Activated T-cell treated with anti-CD3 and anti-CD28 coated beads, Interleukin-2, amount 50 U/mL, for 4 hours (primary cell): ENCODE data around the gene JPH4. TPM values are rescaled to one million over a fixed set of nuclear protein-coding genes. Genes with fewer than 3 reads are reported as not detected.

Source experiments
- ATAC-seq, 2 donors: fragments of 200-7000 bp; cut with Tn5 transposase; one replicate each; pipeline ENCODE4 v1.10.0; 2021
- DNase-seq: peaks from one replicate; pipeline ENCODE4 v3.0.0-alpha.2; 2020
- H3K27me3 Mint-ChIP-seq: one replicate; pipeline ENCODE4 v1.8.0; 2021; ENCODE audit warnings: low read depth, mixed read lengths
- H3K36me3 Mint-ChIP-seq: one replicate; pipeline ENCODE4 v1.8.0; 2022; ENCODE audit warnings: mixed read lengths; ENCODE audit not compliant: insufficient read depth
- H3K4me1 Mint-ChIP-seq: one replicate; pipeline ENCODE4 v1.8.0; 2021; ENCODE audit warnings: low read depth, mixed read lengths
- H3K4me3 Mint-ChIP-seq: one replicate; pipeline ENCODE4 v1.8.0; 2021; ENCODE audit warnings: mild to moderate bottlenecking, moderate library complexity, mixed read lengths
- H3K9me3 Mint-ChIP-seq: one replicate; pipeline ENCODE4 v1.8.0; 2021; ENCODE audit warnings: mixed read lengths
- total RNA-seq, 3 donors: library from RNA; stranded (reverse); gene quantifications; one replicate each; pipeline ENCODE4 v1.2.1, GENCODE V29; 2021

JPH4 gene
- total RNA-seq, 3 donors from 2014 or later = 0.11 to 0.27 (median 0.13) TPM

- ATAC-seq (peak; percentile 96 to 97), DNase-seq (peak; percentile 80)
- Mint-ChIP-seq H3K4me3 (peak within 1 kb of the TSS; percentile 100), H3K4me1 (peaks cover 31% of the 10 kb centered on the region), H3K27me3 (peaks cover 3% of the 10 kb centered on the region), H3K36me3 (peaks cover 15% of the 10 kb centered on the region), H3K9me3 (no peaks in the 10 kb centered on the region)
Observed at GRCh38 chr14:23567186-23568020, 11.2 kb downstream of the JPH4 start, which contains the start of gene AP1G2. Gene AP1G2 (minus strand): TSS chr14:23567791. CDS start chr14:23567314, 477 bp downstream.

- H3K27me3 Mint-ChIP-seq = no peaks in the 10 kb centered on the region
- H3K36me3 Mint-ChIP-seq = peaks cover 17% of the 10 kb centered on the region
- DNase-seq = no peak
- peak overlapping the region; percentile 100 for H3K4me3 Mint-ChIP-seq
- peaks cover 31% of the 10 kb centered on the region for H3K4me1 Mint-ChIP-seq
- no peaks in the 10 kb centered on the region for H3K9me3 Mint-ChIP-seq
- ATAC-seq = no peak
Observed at GRCh38 chr14:23566778-23567185, 11.8 kb downstream of the JPH4 start.

DNA sequence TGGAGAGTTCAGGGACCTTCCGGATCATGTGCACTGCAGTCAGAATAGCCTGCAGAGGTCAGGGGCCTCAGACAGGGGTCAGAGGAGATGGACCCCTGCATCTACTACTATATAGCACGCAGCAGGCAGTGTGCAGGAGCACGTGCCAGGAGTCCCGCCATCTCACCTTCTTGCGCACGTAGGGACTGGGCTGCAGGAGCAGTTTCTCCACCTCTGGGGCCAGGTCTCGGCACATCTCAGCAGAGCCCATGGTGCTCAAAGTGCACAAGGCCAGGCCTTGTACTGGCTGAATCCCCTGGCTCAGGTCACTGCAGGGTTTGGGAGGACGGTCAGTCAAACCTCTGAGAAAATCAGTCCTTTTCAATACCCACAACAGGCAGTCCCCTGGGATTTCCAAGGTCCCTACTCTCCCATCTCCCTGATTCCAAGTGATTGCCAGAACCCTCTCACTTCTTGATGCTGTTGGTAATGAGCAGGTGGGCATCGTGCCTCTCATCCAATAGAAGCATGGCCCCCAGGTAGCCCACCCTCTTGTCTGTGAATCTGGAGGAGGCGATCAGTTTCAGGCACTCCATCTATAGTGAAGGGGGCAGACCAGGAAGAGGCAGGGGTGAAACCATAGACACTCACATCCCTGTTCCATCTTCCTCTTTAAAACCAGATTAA is 12.3 kb downstream of the JPH4 start:
- Mint-ChIP-seq H3K27me3 (no peaks in the 10 kb centered on the region), H3K36me3 (peaks cover 21% of the 10 kb centered on the region), H3K4me1 (peaks cover 31% of the 10 kb centered on the region), H3K9me3 (no peaks in the 10 kb centered on the region), H3K4me3 (peak overlapping the region; percentile 100)
- no peak for ATAC-seq
- no peak for DNase-seq

DNA sequence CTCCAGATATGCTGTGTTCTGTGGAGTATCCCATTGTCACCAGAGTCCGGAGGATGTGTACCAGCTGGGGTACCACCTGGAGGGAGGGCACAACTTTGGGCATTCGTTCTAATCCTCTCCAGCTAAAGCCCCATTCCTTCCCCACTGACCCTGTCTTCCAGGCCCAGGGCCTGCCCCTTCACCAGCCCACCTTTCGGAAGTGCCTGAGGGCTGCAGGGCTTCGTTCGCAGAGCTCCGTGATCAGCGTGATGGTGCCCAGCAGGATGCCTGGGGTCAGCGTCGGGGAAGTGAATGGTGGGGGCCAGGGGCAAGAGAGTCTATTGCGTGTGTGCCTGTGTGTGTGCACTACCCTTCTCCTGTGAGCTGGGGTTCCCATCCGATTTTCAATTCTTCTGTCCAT is 13.0 kb downstream of the JPH4 start:
- ATAC-seq = no peak

GRCh38 chr14:23564876-23565275 is 13.7 kb downstream of the JPH4 start:
- Mint-ChIP-seq H3K4me1 (peaks cover 32% of the 10 kb centered on the region), H3K4me3 (no peak overlapping the region), H3K9me3 (no peaks in the 10 kb centered on the region), H3K36me3 (peaks cover 29% of the 10 kb centered on the region), H3K27me3 (no peaks in the 10 kb centered on the region)
- DNase-seq = no peak
- ATAC-seq = no peak

More for the DNA sequence above, 13.0 kb downstream of the JPH4 start:
- Mint-ChIP-seq H3K9me3 (no peaks in the 10 kb centered on the region), H3K4me1 (peaks cover 31% of the 10 kb centered on the region), H3K4me3 (peak overlapping the region; percentile 51), H3K27me3 (no peaks in the 10 kb centered on the region), H3K36me3 (peaks cover 24% of the 10 kb centered on the region)
- no peak for DNase-seq

DNA sequence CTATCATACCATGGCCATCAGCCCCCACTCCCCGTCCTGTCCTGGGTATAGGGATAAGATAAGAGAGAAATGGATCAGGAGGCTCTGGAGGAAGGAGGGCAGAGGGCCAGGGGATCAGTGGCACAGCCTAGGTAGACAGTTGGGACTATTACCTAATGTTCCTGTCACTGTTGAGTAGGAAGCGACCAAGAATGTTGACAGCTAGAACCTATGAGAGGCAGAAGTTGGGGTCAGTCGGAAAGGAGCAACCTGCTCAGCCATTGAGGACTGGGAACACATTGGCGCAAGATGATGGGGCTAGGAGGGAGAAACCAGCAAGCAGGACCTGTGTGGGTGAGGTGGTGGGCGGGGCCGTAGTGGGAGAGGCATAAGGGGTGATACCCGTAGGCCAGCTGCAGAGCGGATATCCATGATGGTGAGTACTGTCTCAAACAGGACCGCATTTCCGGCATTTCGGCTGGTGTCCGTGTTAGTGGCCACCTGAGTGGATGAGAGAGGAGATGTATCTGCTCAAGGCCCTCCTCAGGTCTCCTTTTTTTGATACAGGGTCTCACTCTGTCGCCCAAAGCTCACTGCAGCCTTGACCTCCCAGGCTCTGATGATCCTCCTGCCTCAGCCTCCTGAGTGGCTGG is 14.3 kb downstream of the JPH4 start:
- no peak for DNase-seq
- Mint-ChIP-seq H3K27me3 (no peaks in the 10 kb centered on the region), H3K4me3 (no peak overlapping the region), H3K9me3 (no peaks in the 10 kb centered on the region), H3K4me1 (peaks cover 34% of the 10 kb centered on the region), H3K36me3 (peaks cover 31% of the 10 kb centered on the region)
- ATAC-seq = no peak

DNA sequence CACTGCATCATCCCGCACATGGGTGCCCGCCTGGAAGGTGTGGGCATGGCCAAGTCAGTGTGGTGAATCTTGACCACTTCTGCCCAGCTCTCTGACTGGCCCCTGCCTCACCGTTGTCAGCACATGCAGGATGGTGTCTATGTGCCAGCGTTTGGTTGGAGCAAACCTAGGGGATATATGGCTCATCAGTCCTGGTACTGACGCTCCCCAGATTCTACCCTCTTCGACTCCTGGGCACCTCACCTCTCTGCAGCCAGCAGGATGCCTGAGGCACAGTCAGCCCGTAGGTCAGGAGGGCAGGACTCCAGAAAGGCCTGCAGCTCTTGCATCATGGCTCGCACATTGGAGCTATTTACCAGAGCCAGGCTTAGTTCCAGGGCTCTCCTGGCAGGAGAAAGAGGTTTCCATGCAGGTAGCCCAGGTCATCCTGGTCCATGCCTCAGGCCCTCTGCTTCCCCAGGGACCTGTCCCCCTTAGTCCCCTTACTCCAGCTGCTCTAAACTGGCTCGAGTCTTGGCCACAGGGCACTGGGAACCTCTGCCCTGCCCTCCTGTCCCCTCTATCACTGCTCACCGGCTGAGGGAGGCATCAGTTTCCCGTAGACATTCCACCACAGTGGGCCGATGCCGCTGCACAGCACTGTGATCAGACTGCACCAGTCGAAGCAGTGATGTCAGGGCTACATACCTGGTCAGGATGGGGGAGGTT is 15.0 kb downstream of the JPH4 start:
- H3K36me3 Mint-ChIP-seq = peaks cover 31% of the 10 kb centered on the region
- ATAC-seq = no peak
- no peak for DNase-seq
- H3K4me1 Mint-ChIP-seq = peaks cover 30% of the 10 kb centered on the region
- no peaks in the 10 kb centered on the region for H3K9me3 Mint-ChIP-seq
- H3K4me3 Mint-ChIP-seq = no peak overlapping the region
- no peaks in the 10 kb centered on the region for H3K27me3 Mint-ChIP-seq

DNA sequence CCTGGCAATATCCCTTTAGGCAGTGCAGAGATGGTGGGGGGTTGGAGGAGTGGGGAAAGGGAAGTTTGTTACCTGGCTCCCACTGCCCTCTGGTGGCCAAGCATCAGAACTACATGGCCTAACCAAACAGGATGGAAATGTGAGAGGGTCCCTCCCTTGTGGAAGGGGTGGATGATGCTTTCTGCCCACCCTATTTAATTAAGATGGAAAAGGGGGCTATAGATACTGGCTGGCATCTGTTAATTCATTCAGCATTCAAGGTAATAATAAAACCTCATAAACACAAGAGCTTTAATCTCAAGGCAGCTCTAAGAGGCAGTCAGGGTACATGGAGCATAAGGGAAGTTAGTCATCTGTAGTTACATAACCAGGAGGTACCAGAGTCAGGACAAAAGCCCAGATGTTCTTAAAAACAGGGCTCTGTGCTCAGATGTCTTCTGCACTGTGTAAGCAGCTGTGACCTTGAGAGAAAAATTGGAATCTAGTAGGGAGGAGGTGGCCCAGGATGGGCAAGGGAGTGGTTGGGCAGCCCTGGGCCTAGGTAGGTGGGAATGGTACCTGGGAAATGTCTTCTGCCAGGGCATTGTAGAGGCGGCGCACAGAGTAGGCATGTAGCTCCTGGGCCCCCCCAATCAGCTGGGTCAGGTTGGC is 15.6 kb downstream of the JPH4 start:
- Mint-ChIP-seq H3K36me3 (peaks cover 33% of the 10 kb centered on the region), H3K27me3 (no peaks in the 10 kb centered on the region), H3K4me1 (peaks cover 25% of the 10 kb centered on the region), H3K4me3 (no peak overlapping the region), H3K9me3 (no peaks in the 10 kb centered on the region)
- ATAC-seq (no peak), DNase-seq (peak; percentile 60)

GRCh38 chr14:23561873-23562821 is 16.4 kb downstream of the JPH4 start:
- Mint-ChIP-seq H3K36me3 (peaks cover 37% of the 10 kb centered on the region), H3K4me3 (no peak overlapping the region), H3K9me3 (no peaks in the 10 kb centered on the region), H3K4me1 (peaks cover 25% of the 10 kb centered on the region), H3K27me3 (no peaks in the 10 kb centered on the region)
- no peak for DNase-seq
- no peak for ATAC-seq

DNA sequence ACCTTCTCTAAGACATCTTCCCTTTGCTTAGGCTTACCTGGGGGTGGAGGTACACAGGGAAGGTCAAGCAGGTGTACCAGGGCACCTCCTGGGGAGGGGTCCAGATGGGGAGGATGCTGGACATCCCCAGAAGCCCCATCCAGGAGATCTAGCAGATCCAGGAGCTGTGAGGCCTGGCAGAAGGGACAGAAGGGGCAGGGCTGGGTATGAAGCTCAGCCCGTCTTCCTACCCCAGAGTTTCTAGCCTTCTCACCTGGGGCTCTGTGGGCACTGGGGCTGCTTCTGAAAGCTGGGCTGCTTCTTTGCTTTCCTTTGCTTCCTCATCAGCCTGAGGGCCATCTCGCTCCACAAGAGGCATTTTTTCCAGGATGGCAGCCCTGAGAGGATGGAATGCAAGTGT is 17.3 kb downstream of the JPH4 start:
- no peak for ATAC-seq
- DNase-seq = no peak
- peaks cover 28% of the 10 kb centered on the region for H3K4me1 Mint-ChIP-seq
- no peak overlapping the region for H3K4me3 Mint-ChIP-seq
- no peaks in the 10 kb centered on the region for H3K27me3 Mint-ChIP-seq
- H3K36me3 Mint-ChIP-seq = peaks cover 37% of the 10 kb centered on the region
- no peaks in the 10 kb centered on the region for H3K9me3 Mint-ChIP-seq

DNA sequence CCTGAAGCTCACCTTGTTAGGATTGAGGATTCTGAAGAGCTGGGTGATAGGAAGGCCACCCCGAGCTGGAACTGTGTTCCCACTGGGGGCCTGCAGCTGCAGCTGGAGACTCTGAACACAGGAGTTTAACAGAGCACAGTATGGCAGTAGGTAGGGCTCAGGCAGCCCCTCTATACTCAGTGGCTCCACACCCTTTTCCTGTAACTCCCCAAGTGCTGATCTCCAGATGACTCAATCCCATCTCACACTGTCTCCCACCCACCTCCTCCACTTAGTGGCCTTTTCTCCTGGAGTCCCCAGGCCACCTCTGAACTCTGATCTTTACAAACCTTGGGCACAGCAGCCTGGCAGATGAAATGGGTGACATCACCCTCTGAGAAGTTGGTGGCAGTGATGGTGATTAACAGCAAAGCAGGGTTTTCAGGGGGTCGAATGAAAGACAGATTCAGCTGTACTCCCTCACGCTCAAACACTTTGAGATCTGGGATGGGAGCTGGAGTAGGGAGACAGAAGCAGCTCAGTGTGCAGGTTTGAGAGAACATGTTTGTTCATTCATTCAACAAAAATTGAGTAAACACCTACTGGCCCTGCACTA is 18.6 kb downstream of the JPH4 start:
- Mint-ChIP-seq H3K4me3 (no peak overlapping the region), H3K36me3 (peaks cover 36% of the 10 kb centered on the region), H3K4me1 (peaks cover 31% of the 10 kb centered on the region), H3K27me3 (no peaks in the 10 kb centered on the region), H3K9me3 (no peaks in the 10 kb centered on the region)
- DNase-seq = no peak
- no peak for ATAC-seq

GRCh38 chr14:23559010-23559925 is 19.3 kb downstream of the JPH4 start:
- Mint-ChIP-seq H3K4me1 (peaks cover 29% of the 10 kb centered on the region), H3K27me3 (no peaks in the 10 kb centered on the region), H3K9me3 (no peaks in the 10 kb centered on the region), H3K36me3 (peaks cover 32% of the 10 kb centered on the region), H3K4me3 (no peak overlapping the region)
- ATAC-seq (no peak), DNase-seq (peak; percentile 66)
